RWPE1 (cell line): ENCODE measurements around the gene COX4I1.
"Not testable (repeated sequence)": the region's sequence is repeated elsewhere in the genome, so short reads cannot be mapped to it uniquely, and the experiment has no call there.

Experiments
- CTCF ChIA-PET: fragments of 350-600 bp; sonication (Branson Sonifier 250); formaldehyde crosslinking; extraction: SDS; loops from one replicate; lab custom pipeline; 2021; lab: Yijun Ruan, JAX
- POLR2A ChIA-PET: fragments of 400-600 bp; formaldehyde crosslinking; extraction: SDS; loops from one replicate; lab custom pipeline; 2020; ENCODE audit warnings: antibody characterized with exemption; ENCODE audit not compliant: low non-redundant PET; lab: Yijun Ruan, JAX
- DNase-seq: peaks from one replicate; pipeline ENCODE4 v3.0.0; 2012; ENCODE audit warnings: low spot score
- H3K27ac ChIP-seq: fragments of 450-650 bp; 2 replicates; pipeline ENCODE4 v1.5.1; 2017
- TF ChIP-seq, protein P1 (sequence below): fragments of 450-650 bp; conservative IDR thresholded peaks from 2 replicates; pipeline ENCODE4 v1.5.1; 2017; ENCODE audit warnings: low read depth, mild to moderate bottlenecking

COX4I1 gene

DNA sequence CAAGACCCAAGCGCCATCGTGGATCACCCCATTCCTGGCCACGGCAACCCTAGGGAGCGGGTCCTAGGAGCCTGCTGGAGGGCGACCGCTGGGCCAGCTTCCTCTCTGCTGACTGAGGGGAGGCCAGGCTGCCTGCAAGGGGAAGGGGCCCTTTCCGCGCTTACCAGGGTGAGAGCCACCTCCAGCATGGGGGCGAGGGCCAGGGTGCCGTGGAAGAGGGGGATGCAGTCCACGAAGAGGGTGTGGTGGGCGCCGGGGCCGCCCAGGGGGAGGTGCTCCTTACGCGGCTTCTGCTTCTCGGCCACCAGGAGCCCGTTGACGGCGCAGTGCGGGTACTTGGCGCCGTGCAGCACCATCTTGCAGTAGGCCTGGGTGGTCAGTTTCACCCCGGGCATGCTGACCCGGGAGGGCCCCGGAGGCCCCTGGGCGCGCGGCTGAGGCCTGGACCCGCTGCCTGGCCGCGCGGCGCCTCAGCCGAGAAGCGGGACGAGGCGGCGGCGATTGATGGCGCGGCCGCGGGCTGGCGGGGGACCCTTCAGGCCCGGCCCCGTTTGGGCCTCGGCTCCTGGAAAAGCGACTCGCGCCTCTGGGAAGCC is 496 bp upstream of the COX4I1 start:
- peak overlapping the region; percentile 86 for H3K27ac ChIP-seq
- DNase-seq, result peak; percentile 58
- CTCF ChIA-PET, result no interaction called here
- POLR2A ChIA-PET, result no interaction called here
- TF ChIP-seq, protein P1, sequence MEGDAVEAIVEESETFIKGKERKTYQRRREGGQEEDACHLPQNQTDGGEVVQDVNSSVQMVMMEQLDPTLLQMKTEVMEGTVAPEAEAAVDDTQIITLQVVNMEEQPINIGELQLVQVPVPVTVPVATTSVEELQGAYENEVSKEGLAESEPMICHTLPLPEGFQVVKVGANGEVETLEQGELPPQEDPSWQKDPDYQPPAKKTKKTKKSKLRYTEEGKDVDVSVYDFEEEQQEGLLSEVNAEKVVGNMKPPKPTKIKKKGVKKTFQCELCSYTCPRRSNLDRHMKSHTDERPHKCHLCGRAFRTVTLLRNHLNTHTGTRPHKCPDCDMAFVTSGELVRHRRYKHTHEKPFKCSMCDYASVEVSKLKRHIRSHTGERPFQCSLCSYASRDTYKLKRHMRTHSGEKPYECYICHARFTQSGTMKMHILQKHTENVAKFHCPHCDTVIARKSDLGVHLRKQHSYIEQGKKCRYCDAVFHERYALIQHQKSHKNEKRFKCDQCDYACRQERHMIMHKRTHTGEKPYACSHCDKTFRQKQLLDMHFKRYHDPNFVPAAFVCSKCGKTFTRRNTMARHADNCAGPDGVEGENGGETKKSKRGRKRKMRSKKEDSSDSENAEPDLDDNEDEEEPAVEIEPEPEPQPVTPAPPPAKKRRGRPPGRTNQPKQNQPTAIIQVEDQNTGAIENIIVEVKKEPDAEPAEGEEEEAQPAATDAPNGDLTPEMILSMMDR, result no peak

DNA sequence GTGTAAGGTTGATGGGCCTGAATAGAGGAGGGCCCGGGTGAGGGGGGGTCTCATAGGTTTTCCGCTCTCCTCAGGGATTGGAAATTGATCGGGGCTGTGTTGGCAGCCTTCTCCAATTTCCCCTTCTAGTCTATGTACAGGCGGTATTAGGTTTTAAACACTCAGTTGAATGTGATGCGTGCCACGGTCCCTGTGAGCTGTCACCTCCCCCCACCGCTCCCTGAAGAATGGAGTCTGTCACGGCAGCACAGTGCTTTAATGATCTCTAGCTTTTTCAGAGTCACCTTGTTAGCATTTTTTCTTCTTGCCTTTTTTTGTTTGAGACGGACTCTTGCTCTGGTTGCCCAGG is 800 bp downstream of the COX4I1 start:
- TF ChIP-seq, protein P1, result no peak
- no peak for DNase-seq
- ChIA-PET CTCF (interaction anchor here (0.7 kb wide), 1 partner anchor 71 kb away, joined by 3 read pairs; no protein-coding TSS in a partner anchor), POLR2A (no interaction called here)
- H3K27ac ChIP-seq, result peak overlapping the region; percentile 86

DNA sequence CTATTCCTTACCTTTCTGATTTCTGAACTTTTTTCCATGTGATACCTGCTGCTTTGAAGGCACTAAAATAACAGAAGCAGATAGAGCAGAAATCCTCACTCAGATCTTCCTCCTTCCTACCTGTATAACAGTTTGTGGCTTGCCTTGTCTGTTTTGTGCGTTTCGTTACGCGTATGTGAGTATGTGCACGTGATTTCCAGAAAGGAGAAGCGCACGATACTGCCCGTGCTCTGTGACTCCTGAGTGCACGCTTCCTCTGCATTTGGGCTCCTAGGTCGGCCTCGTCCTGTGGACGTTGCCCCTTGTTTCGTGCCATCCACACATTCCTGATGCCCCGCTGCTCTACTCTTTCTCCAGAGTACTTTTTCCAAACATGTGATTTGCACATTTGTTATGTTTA is 4.1 kb downstream of the COX4I1 start:
- POLR2A ChIA-PET, result interaction anchor here (0.6 kb wide), 1 partner anchor 514 kb away, joined by 5 read pairs; no protein-coding TSS in a partner anchor
- DNase-seq, result no peak
- TF ChIP-seq, protein P1, result no peak
- H3K27ac ChIP-seq, result no peak overlapping the region
- CTCF ChIA-PET, result no interaction called here

DNA sequence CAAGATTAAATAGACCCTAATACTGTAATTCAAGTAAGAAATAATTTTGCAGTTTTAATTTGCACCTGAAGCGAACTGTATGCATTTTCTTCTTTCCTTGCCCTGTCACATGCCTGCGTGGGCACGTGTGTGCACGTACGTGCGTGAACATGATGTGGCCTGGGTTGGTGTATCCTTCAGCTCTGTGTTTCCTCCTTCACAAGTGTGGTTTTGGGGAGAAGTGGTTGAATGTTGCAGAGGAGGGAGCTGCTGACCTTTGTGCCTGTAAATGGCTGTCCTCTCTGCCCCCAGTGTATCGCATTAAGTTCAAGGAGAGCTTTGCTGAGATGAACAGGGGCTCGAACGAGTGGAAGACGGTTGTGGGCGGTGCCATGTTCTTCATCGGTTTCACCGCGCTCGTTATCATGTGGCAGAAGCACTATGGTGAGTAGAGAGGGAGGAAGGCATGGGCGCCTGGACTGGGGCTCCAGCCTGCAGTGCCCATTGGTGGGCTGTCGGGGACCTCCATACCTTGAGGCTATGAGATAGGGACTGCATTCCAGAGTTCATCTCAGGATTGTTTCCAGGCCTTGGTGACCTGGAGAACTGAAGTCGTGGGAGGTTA is 6.0 kb downstream of the COX4I1 start:
- ChIA-PET POLR2A (no interaction called here), CTCF (interaction anchor here (1.2 kb wide), 1 partner anchor 714 kb away, joined by 3 read pairs; no protein-coding TSS in a partner anchor)
- TF ChIP-seq, protein P1, result no peak
- DNase-seq, result no peak
- H3K27ac ChIP-seq, result no peak overlapping the region

DNA sequence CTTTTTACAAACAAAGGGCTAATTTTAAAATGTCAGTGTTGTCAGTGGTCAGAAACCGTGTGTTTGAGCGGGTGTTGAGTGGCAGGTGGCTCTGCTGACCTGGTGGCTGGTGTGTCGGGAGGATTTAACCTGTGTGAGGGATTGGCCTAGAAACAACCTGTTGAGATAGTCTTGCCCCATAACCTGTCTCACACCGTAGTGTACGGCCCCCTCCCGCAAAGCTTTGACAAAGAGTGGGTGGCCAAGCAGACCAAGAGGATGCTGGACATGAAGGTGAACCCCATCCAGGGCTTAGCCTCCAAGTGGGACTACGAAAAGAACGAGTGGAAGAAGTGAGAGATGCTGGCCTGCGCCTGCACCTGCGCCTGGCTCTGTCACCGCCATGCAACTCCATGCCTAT is 7.0 kb downstream of the COX4I1 start:
- CTCF ChIA-PET, result no interaction called here
- no peak for DNase-seq
- POLR2A ChIA-PET, result no interaction called here
- TF ChIP-seq, protein P1, result no peak
- H3K27ac ChIP-seq, result no peak overlapping the region

DNA sequence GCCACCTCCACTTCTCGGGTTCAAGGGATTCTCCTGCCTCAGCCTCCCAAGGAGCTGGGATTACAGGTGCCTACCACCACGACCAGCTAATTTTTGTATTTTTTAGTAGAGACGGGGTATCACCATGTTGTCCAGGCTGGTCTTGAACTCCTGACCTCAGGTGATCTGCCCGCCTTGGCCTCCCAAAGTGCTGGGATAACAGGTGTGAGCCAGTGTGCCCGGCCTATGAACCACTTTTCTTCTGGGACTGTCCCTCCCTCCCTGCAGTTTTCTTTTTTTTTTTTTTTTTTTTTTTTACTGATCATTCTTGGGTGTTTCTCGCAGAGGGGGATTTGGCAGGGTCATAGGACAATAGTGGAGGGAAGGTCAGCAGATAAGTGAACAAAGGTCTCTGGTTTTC is 7.8 kb downstream of the COX4I1 start:
- H3K27ac ChIP-seq, CTCF ChIA-PET, DNase-seq, POLR2A ChIA-PET: not testable (repeated sequence)

DNA sequence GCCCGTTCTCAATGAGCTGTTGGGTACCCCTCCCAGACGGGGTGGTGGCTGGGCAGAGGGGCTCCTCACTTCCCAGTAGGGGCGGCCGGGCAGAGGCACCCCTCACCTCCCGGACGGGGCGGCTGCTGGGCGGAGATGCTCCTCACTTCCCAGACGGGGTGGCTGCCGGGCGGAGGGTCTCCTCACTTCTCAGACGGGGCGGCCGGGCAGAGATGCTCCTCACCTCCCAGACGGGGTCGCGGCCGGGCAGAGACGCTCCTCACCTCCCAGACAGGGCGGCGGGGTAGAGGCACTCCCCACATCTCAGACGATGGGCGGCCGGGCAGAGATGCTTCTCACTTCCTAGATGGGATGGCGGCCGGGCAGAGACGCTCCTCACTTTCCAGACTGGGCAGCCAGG is 8.6 kb downstream of the COX4I1 start:
- POLR2A ChIA-PET, DNase-seq: not testable (repeated sequence)

More for the DNA sequence above, 8.6 kb downstream of the COX4I1 start:
- H3K27ac ChIP-seq, CTCF ChIA-PET: not testable (repeated sequence)
